Breast epithelium (tissue), 4 donors: ENCODE results near the gene PNLIPRP2. TPM values are rescaled to one million over a fixed set of nuclear protein-coding genes. Genes with fewer than 3 reads are reported as not detected.
A peak's percentile ranks its signal among the peaks of the same experiment; 100 is the strongest.

Source experiments
- DNase-seq, 2 donors: peaks; one replicate each; pipeline ENCODE4 v3.0.0-alpha.2; 2019; ENCODE audit warnings: low spot score in 2 of 2
- H3K27ac ChIP-seq, 2 donors: fragments of 200-600 bp; sonication (generic) in 1 of 2; one replicate each; pipeline ENCODE4 v1.5.1; 2016 to 2019; ENCODE audit warnings: mild to moderate bottlenecking in 1 of 2
- H3K27me3 ChIP-seq, 2 donors: fragments of 200-600 bp; sonication (generic) in 1 of 2; one replicate each; pipeline versions ENCODE4 v1.5.1 to v1.6.0; 2017 to 2019; ENCODE audit warnings: control low read depth in 1 of 2, mild to moderate bottlenecking in 1 of 2
- H3K36me3 ChIP-seq: fragments of 200-600 bp; one replicate; pipeline ENCODE4 v1.5.1; 2019
- H3K4me1 ChIP-seq, 2 donors: fragments of 200-600 bp; sonication (generic); one replicate each; pipeline ENCODE4 v1.5.1; 2016 to 2019; ENCODE audit warnings: control low read depth in 1 of 2
- H3K4me3 ChIP-seq, 3 donors: fragments of 200-600 bp; sonication (generic); 1 replicate in 2 of 3; 2 replicates in 1 of 3; pipeline ENCODE4 v1.5.1; 2016 to 2019; ENCODE audit warnings: mild to moderate bottlenecking in 3 of 3, moderate library complexity in 2 of 3
- H3K9me3 ChIP-seq, 2 donors: fragments of 200-600 bp; sonication (generic) in 1 of 2; one replicate each; pipeline ENCODE4 v1.5.1; 2016 to 2019; ENCODE audit warnings: control low read depth in 1 of 2
- CTCF ChIP-seq, 3 donors: fragments of 450-650 bp; IDR thresholded peaks; one replicate each; pipeline ENCODE4 v1.5.1; 2016 to 2017; ENCODE audit warnings: antibody characterized with exemption in 3 of 3, mild to moderate bottlenecking in 3 of 3, moderate library complexity in 3 of 3
- POLR2A ChIP-seq: fragments of 450-650 bp; IDR thresholded peaks from one replicate; pipeline ENCODE4 v1.6.1; 2016; ENCODE audit warnings: antibody characterized with exemption, mild to moderate bottlenecking, moderate library complexity
- POLR2AphosphoS5 ChIP-seq, 3 donors: sonication (generic); formaldehyde crosslinking; IDR thresholded peaks; one replicate each; pipeline ENCODE4 v1.6.1; 2017; ENCODE audit warnings: antibody characterized with exemption in 3 of 3
- intact Hi-C: fragments of 100-400 bp; cut with DNase I; formaldehyde crosslinking; loops from one replicate; pipeline ENCODE4 v1.15.1; 2023; ENCODE audit warnings: low total_unique reads
- total RNA-seq, 3 donors: library from RNA; depleted of rRNA; stranded (reverse); fragments of >200 nt; gene quantifications; one replicate each; pipeline ENCODE4 v1.1.0, GENCODE V29; 2016

Gene PNLIPRP2
- total RNA-seq, 3 donors from 2014 or later = not detected

GRCh38 chr10:116660860-116661259 lies 40.1 kb downstream of the PNLIPRP2 start:
- Histone ChIP-seq H3K4me1 (no peaks in the 10 kb centered on the region), H3K4me3 (no peak overlapping the region), H3K27me3 (no peaks in the 10 kb centered on the region), H3K9me3 (no peaks in the 10 kb centered on the region), H3K36me3 (no peaks in the 10 kb centered on the region), H3K27ac (no peak overlapping the region)
- DNase-seq = no peak
- TF ChIP-seq POLR2A (no peak), POLR2AphosphoS5 (IDR thresholded peaks at IDR 0.05) (no peak), CTCF (IDR thresholded peaks at IDR 0.05) (no peak)
- intact Hi-C loops = no loop called here

- no peaks in the 10 kb centered on the region for H3K27me3 ChIP-seq
- no peaks in the 10 kb centered on the region for H3K9me3 ChIP-seq
- no peaks in the 10 kb centered on the region for H3K36me3 ChIP-seq
- H3K4me1 ChIP-seq = no peaks in the 10 kb centered on the region
- H3K27ac ChIP-seq = no peak overlapping the region
- DNase-seq = no peak
- intact Hi-C loops = no loop called here
- H3K4me3 ChIP-seq = no peak overlapping the region
- TF ChIP-seq CTCF (IDR thresholded peaks at IDR 0.05) = no peak
Observed at GRCh38 chr10:116663342-116663741, 42.6 kb downstream of the PNLIPRP2 start.

- no peaks in the 10 kb centered on the region for H3K36me3 ChIP-seq
- intact Hi-C loops = no loop called here
- H3K27ac ChIP-seq = no peak overlapping the region
- DNase-seq = no peak
- TF ChIP-seq CTCF (IDR thresholded peaks at IDR 0.05) = no peak
- no peak for TF ChIP-seq POLR2AphosphoS5 (IDR thresholded peaks at IDR 0.05)
- TF ChIP-seq POLR2A = no peak
- H3K4me1 ChIP-seq = no peaks in the 10 kb centered on the region
- no peak overlapping the region for H3K4me3 ChIP-seq
- no peaks in the 10 kb centered on the region for H3K9me3 ChIP-seq
- no peaks in the 10 kb centered on the region for H3K27me3 ChIP-seq
Observed at GRCh38 chr10:116664631-116665030, 43.9 kb downstream of the PNLIPRP2 start.

- intact Hi-C loops = no loop called here
- Histone ChIP-seq H3K36me3 (no peaks in the 10 kb centered on the region), H3K9me3 (no peaks in the 10 kb centered on the region), H3K27ac (peak overlapping the region; percentile 19 to 21), H3K4me1 (no peaks in the 10 kb centered on the region), H3K4me3 (peak overlapping the region; percentile 6 to 56 (median 28)), H3K27me3 (peaks cover 0 to 5% of the 10 kb centered on the region in 2 donors)
- peak in 1 of 2 donors; percentile 60 for DNase-seq
- TF ChIP-seq POLR2A = no peak
- TF ChIP-seq CTCF (IDR thresholded peaks at IDR 0.05) = no peak
- TF ChIP-seq POLR2AphosphoS5 (IDR thresholded peaks at IDR 0.05) = no peak
Observed at GRCh38 chr10:116665541-116666125, 44.9 kb downstream of the PNLIPRP2 start.

GRCh38 chr10:116667484-116667883 lies 46.7 kb downstream of the PNLIPRP2 start:
- Histone ChIP-seq H3K27ac (no peak overlapping the region), H3K4me3 (no peak overlapping the region), H3K27me3 (peaks cover 0 to 7% of the 10 kb centered on the region in 2 donors), H3K36me3 (no peaks in the 10 kb centered on the region), H3K9me3 (no peaks in the 10 kb centered on the region), H3K4me1 (no peaks in the 10 kb centered on the region)
- intact Hi-C loops = no loop called here
- DNase-seq = no peak
- TF ChIP-seq POLR2AphosphoS5 (IDR thresholded peaks at IDR 0.05) (no peak), POLR2A (no peak), CTCF (IDR thresholded peaks at IDR 0.05) (no peak)
